Stimulated activated CD8-positive, alpha-beta memory T cell treated with anti-CD3 and anti-CD28 coated beads, Interleukin-2, amount 100 ng/mL, for 48 hours (primary cell): Measurements from ENCODE around the gene CNTN4.

ENCODE experiments used
- DNase-seq, 2 donors: peaks; one replicate each; pipeline ENCODE4 v3.0.0-alpha.2; 2020; ENCODE audit warnings: low read depth in 2 of 2

The CNTN4 gene

GRCh38 chr3:2392981-2393380, 294.3 kb downstream of the CNTN4 start:
- no peak for DNase-seq

GRCh38 chr3:2415083-2415482, 316.4 kb downstream of the CNTN4 start:
- DNase-seq, result no peak

GRCh38 chr3:2420919-2421318, 322.3 kb downstream of the CNTN4 start:
- DNase-seq, result no peak

- DNase-seq, result no peak
Measured at GRCh38 chr3:2423143-2423542, 324.5 kb downstream of the CNTN4 start.

DNA sequence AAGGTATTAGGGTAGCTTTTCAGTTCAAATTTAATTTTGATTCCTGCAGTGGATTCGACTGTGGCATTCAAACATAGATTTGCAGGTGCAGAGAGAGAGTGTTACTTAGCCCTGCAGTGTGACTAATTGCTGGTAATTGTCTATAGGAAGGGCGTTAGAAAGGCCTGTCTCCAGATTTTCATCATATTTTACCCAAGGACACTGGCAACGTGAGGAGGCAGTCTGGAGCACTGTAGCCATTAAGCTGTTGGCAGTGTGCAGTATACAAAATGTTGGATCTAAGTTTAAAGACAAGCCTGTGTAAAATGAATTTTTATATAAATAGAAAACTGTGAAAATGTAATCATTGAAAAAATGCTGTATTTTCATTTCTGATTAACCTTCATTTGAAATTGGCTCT, 342.9 kb downstream of the CNTN4 start:
- DNase-seq, result no peak

DNA sequence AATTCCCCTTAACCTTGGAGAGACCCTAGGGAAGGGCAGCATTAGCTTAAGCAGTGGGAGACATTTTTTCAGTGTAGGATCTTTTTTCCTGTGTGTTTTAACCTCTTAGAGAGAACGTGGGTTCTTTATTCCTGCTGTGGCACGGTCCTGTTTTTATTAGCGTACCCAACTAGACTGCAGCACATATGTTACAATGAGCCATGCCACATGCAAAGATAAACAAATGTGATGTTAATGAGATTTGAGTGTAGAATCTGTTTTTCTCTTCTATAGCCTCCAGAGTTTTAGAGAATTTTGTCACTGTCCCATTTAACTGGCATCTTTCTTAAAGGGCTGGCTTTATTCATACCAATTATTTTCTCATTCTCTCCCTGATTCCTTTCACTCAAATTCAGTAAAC, 347.5 kb downstream of the CNTN4 start:
- no peak for DNase-seq

DNA sequence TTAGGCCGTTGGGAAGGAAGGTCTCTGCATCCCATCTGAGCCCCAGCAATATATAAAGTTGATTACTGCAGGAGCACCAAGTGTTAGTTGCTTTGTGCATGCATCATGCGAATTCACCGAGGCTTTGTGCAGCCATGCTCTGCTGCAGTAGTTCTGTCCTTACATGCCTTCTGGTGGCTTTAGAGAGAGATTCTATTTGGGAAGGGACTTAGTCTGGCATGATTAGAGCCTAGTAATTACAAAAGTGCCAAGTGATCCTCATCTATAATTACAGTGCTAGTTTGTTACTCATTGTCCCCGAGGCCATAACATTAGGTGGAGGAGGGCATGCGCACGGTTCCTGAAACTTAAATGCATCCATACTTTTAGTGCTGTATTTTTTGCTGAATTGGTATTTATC, 353.6 kb downstream of the CNTN4 start:
- DNase-seq, result no peak

- DNase-seq, result no peak
Measured at GRCh38 chr3:2454865-2455264, 356.2 kb downstream of the CNTN4 start.

GRCh38 chr3:2456788-2457187, 358.1 kb downstream of the CNTN4 start:
- DNase-seq, result no peak

DNA sequence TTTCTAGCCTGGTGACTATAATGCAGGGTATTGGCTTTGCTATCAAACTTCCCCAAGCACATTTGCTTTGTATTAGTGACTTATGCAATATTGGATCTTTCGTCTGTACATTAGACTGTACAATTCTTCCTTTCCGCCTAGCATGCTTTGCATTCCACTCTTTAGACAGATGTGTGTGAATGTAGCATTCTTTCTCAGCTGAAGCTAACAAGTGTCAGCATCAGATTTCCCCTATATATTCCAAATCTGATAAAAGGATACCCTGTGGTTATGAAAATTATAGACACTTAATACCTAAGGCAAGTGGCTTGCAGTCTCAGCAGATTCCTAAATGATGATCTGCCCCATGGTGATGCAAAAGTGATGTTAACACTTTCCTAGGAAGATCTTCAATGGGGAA, 360.1 kb downstream of the CNTN4 start:
- no peak for DNase-seq

DNA sequence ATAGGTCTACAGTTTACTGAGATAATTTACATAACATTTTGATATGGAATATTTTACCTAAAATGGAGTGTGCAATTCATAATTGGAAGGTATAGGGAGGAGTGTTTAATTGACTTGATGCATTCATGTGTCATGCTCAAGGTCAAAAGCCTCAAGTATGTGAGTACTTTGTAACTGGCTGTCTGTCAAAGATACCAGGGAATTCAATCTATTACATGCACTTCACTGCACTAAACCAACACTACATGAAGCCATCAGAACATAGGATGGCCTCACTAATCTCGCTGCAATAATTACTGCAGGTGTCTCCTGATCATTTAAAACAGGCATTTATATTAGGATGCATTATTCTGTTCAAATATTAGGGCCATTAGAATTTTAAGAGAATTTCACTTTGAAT, 367.2 kb downstream of the CNTN4 start:
- DNase-seq, result no peak

DNA sequence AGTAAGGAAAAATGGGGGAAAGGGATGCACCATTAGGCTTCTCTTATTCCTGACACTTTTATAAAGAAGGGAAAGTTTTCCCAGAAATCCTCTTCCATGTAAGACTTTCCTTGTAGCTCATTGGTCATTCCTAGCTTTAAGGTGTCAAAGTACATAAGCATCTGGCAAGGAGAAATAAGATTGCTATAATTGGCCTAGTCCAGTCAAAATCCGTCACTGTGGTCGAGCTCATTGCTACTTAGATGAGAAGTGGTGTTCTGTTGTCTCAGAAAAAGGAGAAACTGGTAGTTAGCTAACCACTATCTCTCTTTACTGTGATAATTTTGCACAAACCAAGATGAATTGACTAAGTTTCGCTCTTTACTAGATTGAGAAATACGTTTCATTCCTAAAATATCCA, 370.1 kb downstream of the CNTN4 start:
- no peak for DNase-seq

GRCh38 chr3:2476996-2477395, 378.3 kb downstream of the CNTN4 start:
- DNase-seq, result no peak

DNA sequence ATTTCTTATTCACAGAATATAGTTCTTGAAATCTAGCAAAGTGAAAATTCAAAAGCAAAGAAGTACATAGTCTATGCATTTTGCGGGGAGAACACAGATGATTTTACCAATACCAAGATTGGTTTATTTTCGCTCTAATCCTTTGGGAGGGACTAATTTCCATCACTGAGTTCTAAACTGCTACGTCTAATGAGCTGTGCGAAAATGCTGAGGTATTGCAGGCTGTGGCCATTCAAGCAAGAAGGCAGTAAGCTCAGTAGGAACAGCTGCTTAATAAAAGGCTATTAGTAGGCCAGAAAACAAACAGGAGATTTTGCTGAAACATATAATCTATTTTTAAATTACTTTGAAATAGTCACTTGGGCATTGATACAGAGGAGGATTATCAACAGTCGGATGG, 379.0 kb downstream of the CNTN4 start:
- DNase-seq, result no peak

- DNase-seq, result no peak
Measured at GRCh38 chr3:2484162-2485026, 385.7 kb downstream of the CNTN4 start.

DNA sequence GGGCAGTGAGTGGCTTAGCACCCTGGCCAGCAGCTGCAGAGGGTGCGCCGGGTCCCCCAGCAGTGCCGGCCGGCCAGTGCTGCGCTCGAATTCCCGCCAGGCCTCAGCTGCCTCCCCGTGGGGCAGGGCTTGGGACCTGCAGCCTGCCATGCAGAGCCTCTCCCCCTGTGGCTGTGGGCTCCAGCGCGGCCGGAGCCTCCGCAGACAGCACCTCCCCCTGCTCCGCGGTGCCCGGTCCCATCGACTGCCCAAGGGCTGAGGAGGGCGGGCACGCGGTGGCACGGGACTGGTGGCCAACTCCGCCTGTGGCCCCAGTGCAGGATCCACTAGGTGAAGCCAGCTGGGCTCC, 386.3 kb downstream of the CNTN4 start:
- no peak for DNase-seq

DNA sequence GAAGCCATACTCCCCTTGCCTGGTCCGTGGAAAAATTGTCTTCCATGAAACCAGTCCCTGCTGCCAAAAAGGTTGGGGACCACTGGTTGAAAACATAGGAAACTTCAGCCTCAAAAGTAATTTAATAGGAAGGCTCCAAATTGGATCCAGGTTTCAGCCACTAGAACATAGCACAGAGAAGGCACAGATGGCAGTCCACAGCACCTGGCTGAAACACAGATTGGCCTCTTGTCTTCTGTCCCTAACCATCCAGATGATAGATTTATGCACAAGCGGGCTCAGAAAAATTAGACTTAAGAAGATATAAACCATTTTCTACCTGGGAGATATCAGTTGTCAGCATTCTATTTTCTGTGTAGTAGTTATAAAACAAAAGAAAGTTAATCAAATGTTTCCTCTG, 397.1 kb downstream of the CNTN4 start:
- no peak for DNase-seq

GRCh38 chr3:2504912-2505311, 406.2 kb downstream of the CNTN4 start:
- DNase-seq, result no peak

- DNase-seq, result no peak
Measured at GRCh38 chr3:2506776-2507175, 408.1 kb downstream of the CNTN4 start.

- no peak for DNase-seq
Measured at GRCh38 chr3:2510591-2511145, 412.0 kb downstream of the CNTN4 start.

DNA sequence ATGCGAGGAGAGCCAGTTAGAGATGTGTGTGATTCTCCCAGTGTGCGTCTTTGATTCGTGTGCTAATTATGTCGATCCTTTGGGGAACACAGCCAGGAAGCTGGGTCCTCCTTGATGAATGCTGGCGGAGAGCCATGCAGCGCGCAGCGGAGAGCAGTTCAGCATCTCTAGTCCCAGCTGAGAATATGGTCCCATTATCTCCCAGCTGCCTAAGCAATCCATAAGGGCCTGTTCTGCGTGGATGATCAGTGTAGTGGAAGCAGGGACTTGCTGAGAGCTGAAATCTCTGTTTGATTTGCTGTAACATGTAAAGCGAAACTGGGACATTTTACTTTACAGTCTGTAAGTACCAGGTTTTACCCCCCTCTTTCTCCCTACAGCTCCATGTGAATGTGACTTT, 412.7 kb downstream of the CNTN4 start:
- no peak for DNase-seq

GRCh38 chr3:2512881-2513280, 414.2 kb downstream of the CNTN4 start:
- DNase-seq, result no peak

GRCh38 chr3:2513986-2514385, 415.3 kb downstream of the CNTN4 start:
- DNase-seq, result no peak
